ENCODE measurements around the gene MGMT. TPM values are rescaled to one million over a fixed set of nuclear protein-coding genes. Genes with fewer than 3 reads are reported as not detected.

Gene MGMT
- total and polyA plus RNA-seq, 3 donors from 2014 or later = 32.8 to 40.7 (median 37.9) TPM

GRCh38 chr10:129778571-129778970 is 311.5 kb downstream of the MGMT start:
- no peaks in the 10 kb centered on the region for H3K9me3 ChIP-seq
- H3K4me3 ChIP-seq = no peak overlapping the region
- WGBS, 2 donors = 83 to 87% methylated on average over 8 to 13 of the region's 13 CpGs
- intact Hi-C loops (cut with DNase I; ENCODE audit: low total_unique reads) = no loop called here
- no peaks in the 10 kb centered on the region for H3K27me3 ChIP-seq
- no peaks in the 10 kb centered on the region for H3K4me1 ChIP-seq
- no peak for TF ChIP-seq POLR2A (IDR thresholded peaks at IDR 0.05)
- TF ChIP-seq CTCF (IDR thresholded peaks at IDR 0.05) = no peak
- no peaks in the 10 kb centered on the region for H3K36me3 ChIP-seq (ENCODE audit: low read depth, missing control alignments)
- DNase-seq = no peak
- H3K27ac ChIP-seq = no peak overlapping the region

GRCh38 chr10:129779126-129780111 is 312.4 kb downstream of the MGMT start:
- Histone ChIP-seq H3K27me3 (no peaks in the 10 kb centered on the region), H3K4me1 (no peaks in the 10 kb centered on the region), H3K4me3 (no peak overlapping the region), H3K27ac (no peak overlapping the region), H3K9me3 (no peaks in the 10 kb centered on the region), H3K36me3 (ENCODE audit: low read depth, missing control alignments) (no peaks in the 10 kb centered on the region)
- no peak for DNase-seq
- 89% methylated on average over 34 to 35 of the region's 35 CpGs for WGBS, 2 donors
- TF ChIP-seq CTCF (IDR thresholded peaks at IDR 0.05) = no peak
- TF ChIP-seq POLR2A (IDR thresholded peaks at IDR 0.05) = no peak
- intact Hi-C loops (cut with DNase I; ENCODE audit: low total_unique reads) = no loop called here

GRCh38 chr10:129780198-129780597 is 313.2 kb downstream of the MGMT start:
- Histone ChIP-seq H3K27ac (no peak overlapping the region), H3K36me3 (ENCODE audit: low read depth, missing control alignments) (no peaks in the 10 kb centered on the region), H3K4me1 (no peaks in the 10 kb centered on the region), H3K9me3 (no peaks in the 10 kb centered on the region), H3K4me3 (no peak overlapping the region), H3K27me3 (no peaks in the 10 kb centered on the region)
- intact Hi-C loops (cut with DNase I; ENCODE audit: low total_unique reads) = no loop called here
- 74 to 88% methylated on average over 3 to 6 of the region's 6 CpGs for WGBS, 2 donors
- TF ChIP-seq CTCF (IDR thresholded peaks at IDR 0.05) (no peak), POLR2A (IDR thresholded peaks at IDR 0.05) (no peak)
- no peak for DNase-seq

- no peaks in the 10 kb centered on the region for H3K9me3 ChIP-seq
- no peak overlapping the region for H3K4me3 ChIP-seq
- no peak overlapping the region for H3K27ac ChIP-seq
- TF ChIP-seq CTCF (IDR thresholded peaks at IDR 0.05) = no peak
- TF ChIP-seq POLR2A (IDR thresholded peaks at IDR 0.05) = no peak
- no peaks in the 10 kb centered on the region for H3K36me3 ChIP-seq (ENCODE audit: low read depth, missing control alignments)
- DNase-seq = no peak
- no peaks in the 10 kb centered on the region for H3K27me3 ChIP-seq
- WGBS, 2 donors = 92 to 96% methylated on average over 16 to 20 of the region's 20 CpGs
- intact Hi-C loops (cut with DNase I; ENCODE audit: low total_unique reads) = no loop called here
- no peaks in the 10 kb centered on the region for H3K4me1 ChIP-seq
These were observed 314.1 kb downstream of the MGMT start for GRCh38 chr10:129780901-129781795.

Measured in testis (tissue), 3 donors.